ACC112 (cell line): ENCODE results near the gene MYRFL.
"Not testable (repeated sequence)": the region's sequence is repeated elsewhere in the genome, so short reads cannot be mapped to it uniquely, and the experiment has no call there.

Experiments
- H2AFZ ChIP-seq: fragments of 200-600 bp; sonication (generic); one replicate; pipeline ENCODE4 v1.6.0; 2017; ENCODE audit warnings: antibody characterized with exemption, low read length; ENCODE audit not compliant: unreplicated experiment
- H3K27ac ChIP-seq: fragments of 200-600 bp; sonication (generic); 2 replicates; pipeline ENCODE4 v1.5.1; 2014; ENCODE audit warnings: low read depth, mild to moderate bottlenecking, antibody characterized with exemption, low read length, moderate library complexity
- H3K27me3 ChIP-seq: fragments of 200-600 bp; sonication (generic); 2 replicates; pipeline ENCODE4 v1.6.1; 2014; ENCODE audit warnings: mild to moderate bottlenecking, antibody characterized with exemption, low read length, moderate library complexity, mixed read lengths; ENCODE audit not compliant: insufficient read depth
- H3K36me3 ChIP-seq: fragments of 200-600 bp; sonication (generic); 2 replicates; pipeline ENCODE4 v1.6.1; 2016; ENCODE audit warnings: mild to moderate bottlenecking, antibody characterized with exemption, low read length, moderate library complexity, mixed read lengths; ENCODE audit not compliant: insufficient read depth
- H3K4me1 ChIP-seq: fragments of 200-600 bp; sonication (generic); one replicate; pipeline ENCODE4 v1.6.1; 2016; ENCODE audit warnings: low read length, mixed read lengths; ENCODE audit not compliant: insufficient read depth, unreplicated experiment, control insufficient read depth
- H3K4me3 ChIP-seq: fragments of 200-600 bp; sonication (generic); 2 replicates; pipeline ENCODE4 v1.5.1; 2014; ENCODE audit warnings: mild to moderate bottlenecking, low read depth, low read length
- H3K79me2 ChIP-seq: fragments of 200-600 bp; sonication (generic); one replicate; pipeline ENCODE4 v1.6.0; 2016; ENCODE audit warnings: low read length; ENCODE audit not compliant: control insufficient read depth, unreplicated experiment, insufficient read depth

Gene MYRFL

GRCh38 chr12:69843608-69844007 lies 18.6 kb downstream of the MYRFL start:
- Histone ChIP-seq H3K4me1 (no peaks in the 10 kb centered on the region), H3K79me2 (no peaks in the 10 kb centered on the region), H3K27me3 (peaks cover 29% of the 10 kb centered on the region), H2AFZ (no peak overlapping the region), H3K27ac (no peak overlapping the region), H3K36me3 (no peaks in the 10 kb centered on the region), H3K4me3 (no peak overlapping the region)

GRCh38 chr12:69844416-69844815 lies 19.4 kb downstream of the MYRFL start:
- Histone ChIP-seq H3K27ac (no peak overlapping the region), H3K4me3 (no peak overlapping the region), H3K79me2 (no peaks in the 10 kb centered on the region), H3K4me1 (no peaks in the 10 kb centered on the region), H2AFZ (no peak overlapping the region), H3K36me3 (no peaks in the 10 kb centered on the region), H3K27me3 (peaks cover 28% of the 10 kb centered on the region)

GRCh38 chr12:69844836-69845235 lies 19.8 kb downstream of the MYRFL start:
- peaks cover 24% of the 10 kb centered on the region for H3K27me3 ChIP-seq
- H3K4me1 ChIP-seq: no peaks in the 10 kb centered on the region
- H3K79me2 ChIP-seq: no peaks in the 10 kb centered on the region
- no peak overlapping the region for H3K27ac ChIP-seq
- no peak overlapping the region for H3K4me3 ChIP-seq
- no peaks in the 10 kb centered on the region for H3K36me3 ChIP-seq
- H2AFZ ChIP-seq: no peak overlapping the region

DNA sequence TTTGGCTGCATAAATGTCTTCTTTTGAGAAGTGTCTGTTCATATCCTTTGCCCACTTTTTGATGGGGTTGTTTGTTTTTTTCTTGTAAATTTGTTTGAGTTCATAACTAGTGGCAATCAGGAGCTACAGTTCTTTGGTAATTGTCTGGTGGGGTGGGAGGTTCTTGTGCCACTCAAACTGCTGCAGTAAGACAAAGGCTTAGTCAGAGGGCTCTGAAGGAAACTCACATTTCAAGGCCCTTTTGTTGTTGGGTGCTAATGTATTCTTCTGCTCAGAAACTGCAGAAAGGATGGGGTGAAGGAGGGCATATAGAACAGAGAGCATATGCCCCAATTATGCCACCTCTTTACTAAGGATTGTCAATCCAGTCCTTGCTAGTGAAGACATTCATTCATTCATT lies 21.9 kb downstream of the MYRFL start:
- Histone ChIP-seq H3K79me2 (no peaks in the 10 kb centered on the region), H3K27ac (no peak overlapping the region), H3K4me1 (no peaks in the 10 kb centered on the region), H3K36me3 (no peaks in the 10 kb centered on the region), H3K4me3 (no peak overlapping the region), H3K27me3 (peaks cover 11% of the 10 kb centered on the region), H2AFZ (no peak overlapping the region)

GRCh38 chr12:69851976-69852375 lies 26.9 kb downstream of the MYRFL start:
- no peak overlapping the region for H3K27ac ChIP-seq
- no peak overlapping the region for H3K4me3 ChIP-seq
- no peaks in the 10 kb centered on the region for H3K36me3 ChIP-seq
- no peak overlapping the region for H2AFZ ChIP-seq
- no peaks in the 10 kb centered on the region for H3K79me2 ChIP-seq
- no peaks in the 10 kb centered on the region for H3K27me3 ChIP-seq
- H3K4me1 ChIP-seq: no peaks in the 10 kb centered on the region

DNA sequence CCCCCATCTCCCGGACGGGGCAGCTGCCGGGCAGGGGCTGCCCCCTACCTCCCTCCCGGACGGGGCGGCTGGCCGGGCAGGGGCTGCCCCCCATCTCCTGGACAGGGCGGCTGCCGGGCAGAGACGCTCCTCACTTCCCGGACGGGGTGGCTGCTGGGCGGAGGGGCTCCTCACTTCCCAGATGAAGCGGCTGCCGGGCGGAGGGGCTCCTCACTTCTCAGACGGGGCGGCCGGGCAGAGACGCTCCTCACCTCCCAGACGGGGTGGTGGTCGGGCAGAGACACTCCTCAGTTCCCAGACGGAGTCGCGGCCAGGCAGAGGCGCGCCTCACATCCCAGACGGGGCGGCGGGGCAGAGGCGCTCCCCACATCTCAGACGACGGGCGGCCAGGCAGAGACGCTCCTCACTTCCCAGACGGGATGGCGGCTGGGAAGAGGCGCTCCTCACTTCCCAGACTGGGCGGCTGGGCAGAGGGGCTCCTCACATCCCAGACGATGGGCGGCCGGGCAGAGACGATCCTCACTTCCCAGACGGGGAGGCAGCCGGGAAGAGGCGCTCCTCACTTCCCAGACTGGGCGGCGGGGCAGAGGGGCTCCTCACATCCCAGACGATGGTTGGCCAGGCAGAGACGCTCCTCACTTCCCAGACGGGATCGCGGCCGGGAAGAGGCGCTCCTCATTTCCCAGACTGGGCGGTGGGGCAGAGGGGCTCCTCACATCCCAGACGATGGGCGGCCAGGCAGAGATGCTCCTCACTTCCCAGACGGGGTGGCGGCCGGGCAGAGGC lies 28.3 kb downstream of the MYRFL start:
- not testable (repeated sequence) for H3K79me2 ChIP-seq, H3K27ac ChIP-seq, H3K27me3 ChIP-seq, H3K4me3 ChIP-seq, H3K4me1 ChIP-seq, H3K36me3 ChIP-seq, H2AFZ ChIP-seq

GRCh38 chr12:69866698-69867097 lies 41.7 kb downstream of the MYRFL start:
- Histone ChIP-seq H3K36me3 (no peaks in the 10 kb centered on the region), H3K27ac (no peak overlapping the region), H3K79me2 (no peaks in the 10 kb centered on the region), H3K4me3 (no peak overlapping the region), H3K4me1 (no peaks in the 10 kb centered on the region), H3K27me3 (peaks cover 10% of the 10 kb centered on the region; the same call in 1 of the 2 replicates), H2AFZ (no peak overlapping the region)

GRCh38 chr12:69868695-69869094 lies 43.7 kb downstream of the MYRFL start:
- peaks cover 11% of the 10 kb centered on the region for H3K4me1 ChIP-seq
- no peak overlapping the region for H3K4me3 ChIP-seq
- H3K36me3 ChIP-seq: no peaks in the 10 kb centered on the region
- no peak overlapping the region for H2AFZ ChIP-seq
- peaks cover 7% of the 10 kb centered on the region; the same call in 1 of the 2 replicates for H3K27me3 ChIP-seq
- no peaks in the 10 kb centered on the region for H3K79me2 ChIP-seq
- H3K27ac ChIP-seq: no peak overlapping the region

DNA sequence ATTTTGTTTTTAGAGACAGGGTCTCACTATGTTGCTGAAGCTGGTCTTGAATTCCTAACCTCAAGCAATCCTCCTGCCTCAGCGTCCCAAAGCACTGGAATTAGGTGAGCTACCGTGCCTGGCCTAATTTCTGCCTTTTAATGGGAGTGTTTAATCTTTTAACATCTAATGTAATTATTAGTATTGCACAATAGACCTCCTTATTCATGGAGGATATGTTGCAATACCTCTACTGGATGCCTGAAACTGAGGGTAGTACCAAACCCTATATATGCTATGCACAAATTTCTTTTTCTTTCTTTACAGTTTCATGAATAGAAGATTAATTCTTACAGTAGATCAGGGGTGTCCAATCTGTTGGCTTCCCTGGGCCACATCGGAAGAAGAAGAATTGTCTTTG lies 47.8 kb downstream of the MYRFL start:
- no peak overlapping the region for H2AFZ ChIP-seq
- H3K36me3 ChIP-seq: no peaks in the 10 kb centered on the region
- H3K27ac ChIP-seq: no peak overlapping the region; the same call in 1 of the 2 replicates
- H3K4me1 ChIP-seq: peaks cover 20% of the 10 kb centered on the region
- H3K27me3 ChIP-seq: no peaks in the 10 kb centered on the region
- peak overlapping the region; percentile 56 for H3K4me3 ChIP-seq
- no peaks in the 10 kb centered on the region for H3K79me2 ChIP-seq

DNA sequence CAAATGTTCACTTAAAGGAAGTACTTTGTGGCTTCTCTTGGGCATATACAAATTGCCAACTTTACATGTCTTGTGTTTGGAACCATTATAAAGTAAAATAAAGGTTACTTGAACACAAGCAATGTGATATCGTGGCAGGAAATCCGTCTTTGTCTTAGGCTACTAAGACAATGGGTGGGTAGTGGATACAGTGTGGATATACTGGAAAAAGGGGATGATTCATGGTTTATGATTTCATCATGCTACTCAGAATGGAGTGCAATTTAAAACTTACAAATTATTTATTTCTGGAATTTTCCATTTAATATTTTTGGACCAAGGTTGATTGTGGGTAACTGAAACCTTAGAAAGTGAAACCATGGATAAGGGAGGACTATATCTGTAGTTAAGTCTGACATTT lies 48.4 kb downstream of the MYRFL start:
- Histone ChIP-seq H3K4me1 (peaks cover 20% of the 10 kb centered on the region), H3K27ac (peak overlapping the region; percentile 48), H2AFZ (peak overlapping the region; percentile 90), H3K79me2 (no peaks in the 10 kb centered on the region), H3K36me3 (no peaks in the 10 kb centered on the region), H3K27me3 (no peaks in the 10 kb centered on the region), H3K4me3 (peak overlapping the region; percentile 56)

DNA sequence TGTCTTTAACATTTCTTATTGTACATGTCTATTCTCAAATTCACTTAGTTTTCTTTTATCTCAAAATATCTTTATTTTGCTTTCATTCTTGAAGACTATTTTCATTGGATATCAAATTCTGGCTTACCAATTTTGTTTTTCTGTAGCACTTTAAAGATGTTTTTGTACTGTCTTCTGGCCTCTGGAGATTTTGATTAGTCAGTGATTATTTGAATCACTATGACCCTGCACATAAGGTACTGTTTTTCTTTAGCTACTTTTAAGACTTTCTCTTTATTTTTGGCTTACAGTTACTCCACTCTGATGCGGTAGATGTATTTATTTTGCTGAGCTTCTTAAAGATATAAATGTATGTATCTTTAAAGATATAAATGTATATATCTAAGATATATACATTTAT lies 49.6 kb downstream of the MYRFL start:
- H3K27ac ChIP-seq: peak overlapping the region; percentile 32; the same call in 1 of the 2 replicates
- H3K27me3 ChIP-seq: no peaks in the 10 kb centered on the region
- H3K36me3 ChIP-seq: no peaks in the 10 kb centered on the region
- H3K79me2 ChIP-seq: no peaks in the 10 kb centered on the region
- H3K4me3 ChIP-seq: no peak overlapping the region
- H2AFZ ChIP-seq: peak overlapping the region; percentile 53
- peaks cover 20% of the 10 kb centered on the region for H3K4me1 ChIP-seq
